Amniotic stem cell (primary cell): ENCODE results near the gene EWSR1.

Experiments used
- DNase-seq: peaks from one replicate; lab custom pipeline; 2025; lab: John Stamatoyannopoulos, UW

Gene EWSR1

GRCh38 chr22:29251265-29251664 is 16.8 kb upstream of the EWSR1 start:
- DNase-seq: no peak

GRCh38 chr22:29251981-29252911 is 15.8 kb upstream of the EWSR1 start:
- no peak for DNase-seq

- no peak for DNase-seq
These were observed 14.3 kb upstream of the EWSR1 start for GRCh38 chr22:29253561-29254285.

- no peak for DNase-seq
These were observed 13.8 kb upstream of the EWSR1 start for GRCh38 chr22:29254286-29254660.

GRCh38 chr22:29255064-29255621 is 12.9 kb upstream of the EWSR1 start:
- DNase-seq: no peak

GRCh38 chr22:29256606-29257325 is 11.3 kb upstream of the EWSR1 start:
- no peak for DNase-seq

- DNase-seq: no peak
These were observed 10.3 kb upstream of the EWSR1 start for GRCh38 chr22:29257751-29258181.

GRCh38 chr22:29258407-29259252 is 9.4 kb upstream of the EWSR1 start:
- DNase-seq: no peak

- no peak for DNase-seq
These were observed 8.7 kb upstream of the EWSR1 start for GRCh38 chr22:29259253-29259899.

- no peak for DNase-seq
These were observed 8.0 kb upstream of the EWSR1 start for GRCh38 chr22:29260031-29260560.

GRCh38 chr22:29260601-29261315 is 7.3 kb upstream of the EWSR1 start:
- DNase-seq: no peak

- DNase-seq: no peak
These were observed 4.2 kb upstream of the EWSR1 start for GRCh38 chr22:29263791-29264276.

GRCh38 chr22:29265305-29265704 is 2.8 kb upstream of the EWSR1 start:
- DNase-seq: no peak

GRCh38 chr22:29265929-29266328 is 2.1 kb upstream of the EWSR1 start:
- no peak for DNase-seq

GRCh38 chr22:29266564-29267461 is 1.3 kb upstream of the EWSR1 start:
- DNase-seq: no peak

- DNase-seq: no peak
These were observed 608 bp upstream of the EWSR1 start for GRCh38 chr22:29267462-29267857.

GRCh38 chr22:29268511-29269229 is 602 bp downstream of the EWSR1 start:
- peak; percentile 19 for DNase-seq

GRCh38 chr22:29269230-29269604 is 1.1 kb downstream of the EWSR1 start:
- no peak for DNase-seq
